Measurements from ENCODE around the gene KLHL21.

DNA sequence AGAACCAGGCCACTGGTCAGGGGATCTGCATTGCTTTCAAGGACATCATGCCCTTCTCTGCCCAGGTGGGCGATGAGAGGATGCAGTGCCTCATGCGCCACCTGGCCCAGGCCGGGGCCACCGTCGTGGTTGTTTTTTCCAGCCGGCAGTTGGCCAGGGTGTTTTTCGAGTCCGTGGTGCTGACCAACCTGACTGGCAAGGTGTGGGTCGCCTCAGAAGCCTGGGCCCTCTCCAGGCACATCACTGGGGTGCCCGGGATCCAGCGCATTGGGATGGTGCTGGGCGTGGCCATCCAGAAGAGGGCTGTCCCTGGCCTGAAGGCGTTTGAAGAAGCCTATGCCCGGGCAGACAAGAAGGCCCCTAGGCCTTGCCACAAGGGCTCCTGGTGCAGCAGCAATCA lies 27.9 kb downstream of the KLHL21 start:
- TF ChIP-seq, protein P1, sequence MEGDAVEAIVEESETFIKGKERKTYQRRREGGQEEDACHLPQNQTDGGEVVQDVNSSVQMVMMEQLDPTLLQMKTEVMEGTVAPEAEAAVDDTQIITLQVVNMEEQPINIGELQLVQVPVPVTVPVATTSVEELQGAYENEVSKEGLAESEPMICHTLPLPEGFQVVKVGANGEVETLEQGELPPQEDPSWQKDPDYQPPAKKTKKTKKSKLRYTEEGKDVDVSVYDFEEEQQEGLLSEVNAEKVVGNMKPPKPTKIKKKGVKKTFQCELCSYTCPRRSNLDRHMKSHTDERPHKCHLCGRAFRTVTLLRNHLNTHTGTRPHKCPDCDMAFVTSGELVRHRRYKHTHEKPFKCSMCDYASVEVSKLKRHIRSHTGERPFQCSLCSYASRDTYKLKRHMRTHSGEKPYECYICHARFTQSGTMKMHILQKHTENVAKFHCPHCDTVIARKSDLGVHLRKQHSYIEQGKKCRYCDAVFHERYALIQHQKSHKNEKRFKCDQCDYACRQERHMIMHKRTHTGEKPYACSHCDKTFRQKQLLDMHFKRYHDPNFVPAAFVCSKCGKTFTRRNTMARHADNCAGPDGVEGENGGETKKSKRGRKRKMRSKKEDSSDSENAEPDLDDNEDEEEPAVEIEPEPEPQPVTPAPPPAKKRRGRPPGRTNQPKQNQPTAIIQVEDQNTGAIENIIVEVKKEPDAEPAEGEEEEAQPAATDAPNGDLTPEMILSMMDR (IDR thresholded peaks at IDR 0.05) = no peak
- TF ChIP-seq POLR2A (IDR thresholded peaks at IDR 0.05) = no peak

All from ovary (tissue), 3 donors.